Stomach (tissue), 4 donors: Measurements from ENCODE around the gene CCND1.

Experiments
- EP300 ChIP-seq: sonication (generic); formaldehyde crosslinking; IDR thresholded peaks from one replicate; pipeline ENCODE4 v1.6.1; 2017; ENCODE audit warnings: antibody characterized with exemption
- POLR2A ChIP-seq, 4 donors: fragments of 450-650 bp; IDR thresholded peaks; one replicate each; pipeline ENCODE4 v1.6.1; 2016; ENCODE audit warnings: antibody characterized with exemption in 4 of 4, control low read depth in 2 of 4, mild to moderate bottlenecking in 1 of 4, moderate library complexity in 1 of 4
- POLR2AphosphoS5 ChIP-seq, 3 donors: sonication (generic); formaldehyde crosslinking; IDR thresholded peaks; one replicate each; pipeline ENCODE4 v1.6.1; 2016; ENCODE audit warnings: antibody characterized with exemption in 3 of 3
- TF ChIP-seq, protein P1 (sequence below), 7 experiments: fragments of 450-650 bp in 4 of 7; fragments of 200-600 bp in 3 of 7; sonication (generic) in 3 of 7; IDR thresholded peaks; one replicate each; pipeline ENCODE4 v1.5.1; 2016 to 2019; ENCODE audit warnings: antibody characterized with exemption in 7 of 7, control low read depth in 2 of 7, mild to moderate bottlenecking in 1 of 7

DNA sequence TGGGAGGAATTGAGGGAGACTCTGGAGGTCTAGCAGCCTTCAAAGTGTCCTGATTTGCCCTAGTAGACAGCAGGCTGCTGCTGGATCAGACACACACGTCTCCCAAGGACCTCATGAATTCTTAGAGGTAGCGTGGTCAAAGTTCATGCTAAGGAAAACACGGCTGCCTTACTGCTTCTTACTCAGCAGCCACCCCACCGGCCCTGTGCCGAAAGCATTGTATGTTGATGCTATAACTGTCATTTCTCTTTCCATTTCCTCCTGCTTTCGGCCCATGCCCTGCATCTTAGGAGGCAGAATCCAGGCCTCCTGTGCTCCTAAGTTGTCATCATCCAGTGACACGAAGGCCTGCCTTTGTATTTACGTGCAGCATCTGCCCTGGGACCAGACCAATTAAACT is 10.5 kb upstream of the CCND1 start:
- TF ChIP-seq, protein P1, sequence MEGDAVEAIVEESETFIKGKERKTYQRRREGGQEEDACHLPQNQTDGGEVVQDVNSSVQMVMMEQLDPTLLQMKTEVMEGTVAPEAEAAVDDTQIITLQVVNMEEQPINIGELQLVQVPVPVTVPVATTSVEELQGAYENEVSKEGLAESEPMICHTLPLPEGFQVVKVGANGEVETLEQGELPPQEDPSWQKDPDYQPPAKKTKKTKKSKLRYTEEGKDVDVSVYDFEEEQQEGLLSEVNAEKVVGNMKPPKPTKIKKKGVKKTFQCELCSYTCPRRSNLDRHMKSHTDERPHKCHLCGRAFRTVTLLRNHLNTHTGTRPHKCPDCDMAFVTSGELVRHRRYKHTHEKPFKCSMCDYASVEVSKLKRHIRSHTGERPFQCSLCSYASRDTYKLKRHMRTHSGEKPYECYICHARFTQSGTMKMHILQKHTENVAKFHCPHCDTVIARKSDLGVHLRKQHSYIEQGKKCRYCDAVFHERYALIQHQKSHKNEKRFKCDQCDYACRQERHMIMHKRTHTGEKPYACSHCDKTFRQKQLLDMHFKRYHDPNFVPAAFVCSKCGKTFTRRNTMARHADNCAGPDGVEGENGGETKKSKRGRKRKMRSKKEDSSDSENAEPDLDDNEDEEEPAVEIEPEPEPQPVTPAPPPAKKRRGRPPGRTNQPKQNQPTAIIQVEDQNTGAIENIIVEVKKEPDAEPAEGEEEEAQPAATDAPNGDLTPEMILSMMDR (IDR thresholded peaks at IDR 0.05) = no peak
- TF ChIP-seq EP300 = no peak
- TF ChIP-seq POLR2AphosphoS5 (IDR thresholded peaks at IDR 0.05) = no peak
- no peak for TF ChIP-seq POLR2A (IDR thresholded peaks at IDR 0.05)
